DOHH2 (cell line): Measurements from ENCODE around the gene ACP3.

Source experiments
- H3F3A ChIP-seq: fragments of 200-600 bp; sonication (generic), shearing (Covaris generic); 2 replicates; pipeline ENCODE4 v1.6.0; 2016; ENCODE audit warnings: antibody characterized with exemption, mild to moderate bottlenecking; ENCODE audit not compliant: control insufficient read depth, insufficient read depth
- H3K27ac ChIP-seq: fragments of 200-600 bp; sonication (generic); 2 replicates; pipeline ENCODE4 v1.5.1; 2014; ENCODE audit warnings: low read depth, mild to moderate bottlenecking, low read length, moderate library complexity
- H3K27me3 ChIP-seq: fragments of 200-600 bp; sonication (generic); 2 replicates; pipeline ENCODE4 v1.6.1; 2014; ENCODE audit warnings: mild to moderate bottlenecking, low read length, mixed read lengths; ENCODE audit not compliant: control insufficient read depth
- H3K36me3 ChIP-seq: fragments of 200-600 bp; sonication (generic); 2 replicates; pipeline ENCODE4 v1.6.1; 2014; ENCODE audit warnings: mild to moderate bottlenecking, low read length, moderate library complexity, mixed read lengths; ENCODE audit not compliant: control insufficient read depth
- H3K4me1 ChIP-seq: fragments of 200-600 bp; sonication (generic); 2 replicates; pipeline ENCODE4 v1.6.1; 2014; ENCODE audit warnings: mild to moderate bottlenecking, low read length, mixed read lengths; ENCODE audit not compliant: control insufficient read depth
- H3K4me2 ChIP-seq: fragments of 200-600 bp; sonication (generic); 2 replicates; pipeline ENCODE4 v1.6.0; 2014; ENCODE audit warnings: mild to moderate bottlenecking, low read length, moderate library complexity
- H3K4me3 ChIP-seq: fragments of 200-600 bp; sonication (generic); 2 replicates; pipeline ENCODE4 v1.5.1; 2014; ENCODE audit warnings: mild to moderate bottlenecking, low read length, mixed read lengths
- H3K79me2 ChIP-seq: fragments of 200-600 bp; sonication (generic); 2 replicates; pipeline ENCODE4 v1.6.1; 2014; ENCODE audit warnings: mild to moderate bottlenecking, low read length, mixed read lengths; ENCODE audit not compliant: control insufficient read depth
- H3K9me2 ChIP-seq: fragments of 200-600 bp; sonication (generic); replicated peaks from 2 replicates; pipeline ENCODE4 v1.6.1; 2014; ENCODE audit warnings: mild to moderate bottlenecking, low read length, mixed read lengths; ENCODE audit not compliant: control insufficient read depth
- H3K9me3 ChIP-seq: fragments of 200-600 bp; sonication (generic); 2 replicates; pipeline ENCODE4 v1.6.1; 2014; ENCODE audit warnings: antibody characterized with exemption, low read length, mixed read lengths; ENCODE audit not compliant: control insufficient read depth, insufficient read depth
- H4K20me1 ChIP-seq: fragments of 200-600 bp; sonication (generic); 2 replicates; pipeline ENCODE4 v1.6.0; 2014; ENCODE audit warnings: low read depth, mild to moderate bottlenecking, antibody characterized with exemption, low read length, moderate library complexity; ENCODE audit not compliant: control insufficient read depth, insufficient read depth
- CTCF ChIP-seq: fragments of 200-600 bp; sonication (generic); IDR thresholded peaks from one replicate; pipeline ENCODE4 v1.5.1; 2014; ENCODE audit warnings: antibody characterized with exemption, mild to moderate bottlenecking, low read depth, low read length; ENCODE audit not compliant: poor library complexity, severe bottlenecking
- EZH2phosphoT487 ChIP-seq: fragments of 200-600 bp; sonication (generic); IDR thresholded peaks from 2 replicates; pipeline ENCODE4 v1.6.1; 2017; ENCODE audit warnings: borderline replicate concordance, mild to moderate bottlenecking, antibody characterized with exemption, low read length, moderate library complexity, mixed read lengths

The ACP3 gene

DNA sequence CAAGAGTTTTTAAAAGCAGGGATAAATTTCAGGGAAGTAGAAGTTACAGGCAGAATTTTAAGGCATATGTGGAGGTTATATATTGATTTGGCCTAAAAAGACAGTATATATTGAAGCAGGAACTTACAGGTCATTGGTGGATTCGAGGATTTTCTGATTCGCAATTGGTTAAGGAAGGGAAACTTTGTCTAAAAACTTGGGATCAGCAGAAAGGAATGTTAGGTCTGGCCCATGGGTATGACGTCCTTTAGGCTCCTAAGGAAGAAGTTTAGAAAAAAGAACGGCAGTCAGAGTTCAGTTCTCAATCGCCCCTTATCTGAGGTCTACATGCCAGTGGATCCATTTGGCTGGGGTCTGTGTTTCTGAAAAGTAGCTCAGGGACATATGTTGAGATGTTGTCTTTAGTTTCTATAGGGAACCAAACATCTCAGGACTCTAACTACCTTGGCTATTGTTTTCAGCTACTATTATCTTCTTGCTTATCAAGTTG, 33.2 kb upstream of the ACP3 start:
- H3K79me2 ChIP-seq = no peaks in the 10 kb centered on the region
- no peaks in the 10 kb centered on the region for H3K36me3 ChIP-seq
- H3K4me1 ChIP-seq = no peaks in the 10 kb centered on the region
- H4K20me1 ChIP-seq = no peaks in the 10 kb centered on the region
- no peak overlapping the region for H3K4me3 ChIP-seq
- no peak for TF ChIP-seq CTCF
- no peak for TF ChIP-seq EZH2phosphoT487
- H3K27me3 ChIP-seq = 0 out of 2 replicates have a peak, but pooled peaks cover 5% of the 10 kb centered on the region
- H3K4me2 ChIP-seq = no peak overlapping the region
- H3K9me3 ChIP-seq = no peaks in the 10 kb centered on the region
- H3K27ac ChIP-seq = no peak overlapping the region
- no peaks in the 10 kb centered on the region for H3K9me2 ChIP-seq
- no peaks in the 10 kb centered on the region for H3F3A ChIP-seq

- no peaks in the 10 kb centered on the region for H3F3A ChIP-seq
- no peak overlapping the region for H3K27ac ChIP-seq
- H4K20me1 ChIP-seq = no peaks in the 10 kb centered on the region
- H3K9me3 ChIP-seq = no peaks in the 10 kb centered on the region
- no peaks in the 10 kb centered on the region for H3K9me2 ChIP-seq
- peaks cover 10% of the 10 kb centered on the region; the same call in 1 of the 2 replicates for H3K27me3 ChIP-seq
- no peaks in the 10 kb centered on the region for H3K79me2 ChIP-seq
- H3K4me3 ChIP-seq = no peak overlapping the region
- no peaks in the 10 kb centered on the region for H3K4me1 ChIP-seq
- TF ChIP-seq CTCF = peak; percentile 39
- TF ChIP-seq EZH2phosphoT487 = no peak
- no peaks in the 10 kb centered on the region for H3K36me3 ChIP-seq
- no peak overlapping the region for H3K4me2 ChIP-seq
These were observed 32.2 kb upstream of the ACP3 start for GRCh38 chr3:132284781-132285619.

DNA sequence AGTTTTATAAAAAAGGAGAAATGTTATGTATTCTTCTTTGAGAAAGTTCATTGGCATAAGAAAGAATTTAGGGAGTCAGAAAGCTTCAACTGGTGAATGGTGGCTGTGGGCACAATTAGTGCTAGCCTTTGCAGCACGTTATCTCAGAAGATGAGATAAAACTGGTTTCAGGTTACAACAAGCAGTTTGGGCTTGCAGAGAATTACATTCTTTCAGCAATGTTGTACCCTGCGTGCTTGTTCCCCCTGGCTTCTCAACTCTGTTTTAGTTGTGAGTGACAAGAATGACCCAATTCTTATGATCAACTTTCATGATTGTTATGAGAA, 31.6 kb upstream of the ACP3 start:
- Histone ChIP-seq H3K4me1 (no peaks in the 10 kb centered on the region), H3K36me3 (no peaks in the 10 kb centered on the region), H3K79me2 (no peaks in the 10 kb centered on the region), H3K4me2 (no peak overlapping the region), H3K4me3 (no peak overlapping the region), H3K27me3 (peaks cover 10% of the 10 kb centered on the region; the same call in 1 of the 2 replicates), H4K20me1 (no peaks in the 10 kb centered on the region), H3F3A (no peaks in the 10 kb centered on the region), H3K9me3 (no peaks in the 10 kb centered on the region), H3K9me2 (no peaks in the 10 kb centered on the region), H3K27ac (no peak overlapping the region)
- no peak for TF ChIP-seq CTCF
- no peak for TF ChIP-seq EZH2phosphoT487
